Stimulated activated CD4-positive, alpha-beta T cell treated with anti-CD3 and anti-CD28 coated beads, Interleukin-1b, Interleukin-23, amount 100 ng/mL, for 24 hours (primary cell): ENCODE results near the gene XRCC3.
"Not testable (repeated sequence)": the region's sequence is repeated elsewhere in the genome, so short reads cannot be mapped to it uniquely, and the experiment has no call there.

Source experiments
- DNase-seq, 4 experiments: peaks; one replicate each; pipeline ENCODE4 v3.0.0-alpha.2; 2020; ENCODE audit warnings: low read depth in 4 of 4, low spot score in 1 of 4

The XRCC3 gene

DNA sequence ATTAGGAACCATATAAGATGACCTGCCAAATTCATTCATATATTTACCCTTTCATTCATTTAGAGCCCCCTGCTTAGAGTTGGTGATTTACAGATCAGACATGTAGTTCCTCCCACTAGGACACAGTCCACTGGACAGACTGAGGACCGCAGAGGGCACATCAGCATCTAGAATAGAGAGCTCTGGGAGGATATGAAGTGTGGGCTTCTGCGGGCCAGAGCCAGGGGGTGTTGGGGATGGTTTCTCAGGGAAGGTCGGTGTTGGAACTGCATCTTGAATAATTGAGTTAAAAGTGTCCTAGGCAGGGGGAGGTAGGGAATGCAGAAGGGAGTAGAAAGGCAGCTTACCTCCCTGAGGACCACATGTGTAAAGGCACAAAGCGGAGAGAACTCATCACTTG is 43.3 kb downstream of the XRCC3 start:
- no peak for DNase-seq

DNA sequence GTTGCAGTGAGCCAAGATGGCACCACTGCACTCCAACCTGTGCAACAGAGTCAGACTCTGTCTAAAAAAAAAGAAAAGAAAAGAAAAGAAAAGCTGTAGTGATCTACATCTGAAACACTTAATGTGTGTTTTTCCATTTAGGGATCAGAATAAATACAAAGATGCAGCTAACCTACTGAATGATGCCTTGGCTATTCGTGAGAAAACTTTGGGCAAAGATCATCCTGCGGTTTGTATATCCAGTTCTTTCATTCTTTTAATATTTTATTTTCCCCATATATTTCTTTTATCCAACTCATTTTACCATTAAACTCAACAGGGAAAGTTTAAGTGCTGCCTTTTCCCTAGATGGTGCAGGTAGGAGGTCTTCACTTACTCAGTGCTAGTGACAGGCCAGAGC is 45.9 kb downstream of the XRCC3 start:
- no peak for DNase-seq

GRCh38 chr14:103668117-103668516 is 47.1 kb downstream of the XRCC3 start:
- DNase-seq = no peak

DNA sequence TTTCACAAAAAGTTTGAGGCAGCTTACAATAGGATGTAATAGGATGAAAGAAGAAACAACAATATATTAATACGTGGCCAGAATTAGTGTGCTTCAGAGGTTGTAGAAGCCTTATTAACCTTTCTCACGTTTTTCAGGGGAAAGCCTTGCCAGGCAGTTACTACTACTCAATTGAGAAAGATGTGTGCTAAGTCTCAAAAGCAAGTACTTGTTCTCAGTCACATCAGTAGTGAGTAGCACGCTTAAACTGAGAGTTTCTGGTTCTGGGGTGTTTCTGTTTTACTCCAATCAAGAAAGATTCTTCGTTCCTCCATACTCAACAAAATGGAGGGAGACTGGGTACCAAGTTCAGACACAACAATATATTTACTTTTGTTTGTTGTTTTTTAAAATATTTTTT is 47.6 kb downstream of the XRCC3 start:
- no peak for DNase-seq

DNA sequence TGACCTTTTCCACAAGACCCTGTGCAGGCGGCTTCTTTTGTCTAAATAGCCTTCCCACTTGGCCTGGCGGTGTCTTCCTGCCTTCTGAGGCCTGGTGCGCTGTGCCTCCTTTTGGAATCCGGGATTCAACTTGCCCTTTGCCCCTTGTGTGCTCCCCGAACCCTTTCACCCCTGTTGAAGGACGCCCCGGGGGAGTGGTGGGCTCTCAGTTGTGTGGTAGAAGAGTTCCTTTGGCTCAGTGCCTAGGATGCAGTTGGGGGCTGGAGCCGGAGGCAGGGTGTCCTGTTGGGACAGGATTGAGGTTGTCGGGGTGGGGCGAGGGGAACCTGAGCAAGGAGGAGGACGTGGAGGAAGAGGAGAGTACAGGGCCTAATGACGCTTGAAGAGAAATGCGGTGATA is 51.7 kb downstream of the XRCC3 start:
- no peak for DNase-seq

GRCh38 chr14:103662591-103662990 is 52.7 kb downstream of the XRCC3 start:
- no peak for DNase-seq

DNA sequence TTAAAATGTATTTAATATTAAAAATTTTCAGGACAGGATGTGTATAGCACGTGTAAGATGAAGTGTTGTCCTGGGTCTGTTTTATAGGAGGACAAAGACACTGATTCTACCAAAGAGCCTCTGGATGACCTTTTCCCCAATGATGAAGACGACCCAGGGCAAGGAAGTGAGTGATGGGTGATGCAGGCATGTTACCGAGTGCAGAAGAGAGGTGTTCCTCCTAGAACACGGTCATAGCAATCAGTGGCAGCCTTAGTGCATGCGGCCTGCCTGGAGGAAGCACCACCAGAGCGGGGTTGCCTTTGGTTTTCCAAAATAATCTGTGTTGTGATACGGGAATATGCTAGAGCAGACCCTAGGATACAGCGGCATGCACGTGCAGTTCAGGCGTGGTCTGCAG is 53.2 kb downstream of the XRCC3 start:
- DNase-seq = no peak

DNA sequence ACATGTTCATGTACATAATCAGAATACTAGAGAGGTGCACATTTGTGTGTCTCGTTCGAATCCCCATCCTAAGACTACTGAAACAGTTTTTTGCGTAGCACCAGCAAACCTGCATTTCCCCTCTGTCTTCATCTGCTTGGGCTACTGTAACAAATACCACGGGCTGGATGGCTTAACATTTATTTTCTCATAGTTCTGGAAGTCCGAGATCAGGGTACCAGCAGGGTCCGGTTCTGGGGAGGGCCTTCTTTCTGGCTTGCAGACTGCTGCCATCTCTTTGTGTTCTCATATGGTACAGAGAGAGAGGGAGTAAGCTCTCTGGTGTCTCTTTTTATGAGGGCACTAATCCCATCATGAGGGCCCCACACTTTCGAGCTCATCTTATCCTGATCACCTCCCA is 55.6 kb downstream of the XRCC3 start:
- no peak for DNase-seq

DNA sequence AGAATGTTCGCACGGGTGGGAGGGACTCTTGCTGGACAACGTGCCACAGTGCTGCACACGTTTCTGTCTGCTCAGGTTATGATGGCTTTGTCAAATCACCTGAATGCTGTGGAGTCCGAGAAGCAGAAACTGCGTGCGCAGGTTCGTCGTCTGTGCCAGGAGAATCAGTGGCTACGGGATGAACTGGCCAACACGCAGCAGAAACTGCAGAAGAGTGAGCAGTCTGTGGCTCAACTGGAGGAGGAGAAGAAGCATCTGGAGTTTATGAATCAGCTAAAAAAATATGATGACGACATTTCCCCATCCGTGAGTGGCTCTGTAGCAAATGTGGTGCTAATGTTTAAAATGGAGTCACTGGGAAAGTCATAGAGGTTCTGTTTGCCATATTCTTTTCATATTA is 57.8 kb downstream of the XRCC3 start:
- no peak for DNase-seq

- DNase-seq = no peak
Observed at GRCh38 chr14:103656756-103657133, 58.5 kb downstream of the XRCC3 start.

DNA sequence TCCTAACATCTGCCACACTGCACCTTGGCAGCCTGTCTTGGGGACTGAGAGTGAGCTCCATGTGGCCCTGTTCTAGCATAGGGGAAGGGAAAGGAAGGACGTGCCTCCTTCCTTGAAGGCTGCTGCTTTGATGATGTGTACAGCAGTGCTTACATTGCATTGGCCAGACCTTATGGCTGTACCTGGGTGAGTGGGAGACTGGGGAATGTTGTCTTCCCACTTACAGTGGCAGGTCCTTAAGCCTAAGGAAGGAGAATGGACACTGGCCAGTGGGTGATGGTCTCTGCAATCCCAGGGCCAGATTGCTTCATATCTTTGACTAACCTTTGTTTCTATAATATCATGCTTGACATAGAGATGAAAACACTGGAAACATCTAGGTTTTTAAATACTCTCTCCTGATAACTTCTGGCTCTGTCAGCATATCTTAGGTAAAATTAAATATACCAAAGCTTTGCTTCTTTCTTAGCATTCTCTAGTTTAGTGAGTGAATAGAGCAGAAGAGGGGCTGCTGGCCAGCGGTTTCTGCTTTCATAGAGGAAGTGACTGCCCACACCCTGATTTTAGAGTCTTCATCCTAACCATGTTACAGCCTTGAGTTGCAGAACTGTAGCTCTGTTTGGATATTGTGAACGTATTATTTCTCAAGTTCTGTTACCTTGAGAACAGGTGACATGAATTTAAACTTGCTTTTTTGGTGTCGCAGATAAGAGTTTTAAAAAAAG is 59.1 kb downstream of the XRCC3 start:
- no peak for DNase-seq

DNA sequence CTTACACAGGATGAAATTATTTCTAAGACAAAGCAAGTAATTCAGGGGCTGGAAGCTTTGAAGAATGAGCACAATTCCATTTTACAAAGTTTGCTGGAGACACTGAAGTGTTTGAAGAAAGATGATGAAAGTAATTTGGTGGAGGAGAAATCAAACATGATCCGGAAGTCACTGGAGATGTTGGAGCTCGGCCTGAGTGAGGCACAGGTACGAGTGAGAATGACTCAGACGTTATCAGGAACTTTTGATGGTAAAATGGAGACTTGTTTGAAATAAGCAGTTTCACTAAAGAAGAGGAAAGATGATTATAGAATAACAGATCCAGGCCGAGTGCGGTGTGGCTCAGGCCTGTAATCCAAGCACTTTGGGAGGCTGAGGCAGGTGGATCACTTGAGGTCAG is 60.6 kb downstream of the XRCC3 start:
- no peak for DNase-seq

GRCh38 chr14:103653805-103654204 is 61.4 kb downstream of the XRCC3 start:
- DNase-seq = no peak

- not testable (repeated sequence) for DNase-seq
Observed at GRCh38 chr14:103653336-103653735, 61.9 kb downstream of the XRCC3 start.

DNA sequence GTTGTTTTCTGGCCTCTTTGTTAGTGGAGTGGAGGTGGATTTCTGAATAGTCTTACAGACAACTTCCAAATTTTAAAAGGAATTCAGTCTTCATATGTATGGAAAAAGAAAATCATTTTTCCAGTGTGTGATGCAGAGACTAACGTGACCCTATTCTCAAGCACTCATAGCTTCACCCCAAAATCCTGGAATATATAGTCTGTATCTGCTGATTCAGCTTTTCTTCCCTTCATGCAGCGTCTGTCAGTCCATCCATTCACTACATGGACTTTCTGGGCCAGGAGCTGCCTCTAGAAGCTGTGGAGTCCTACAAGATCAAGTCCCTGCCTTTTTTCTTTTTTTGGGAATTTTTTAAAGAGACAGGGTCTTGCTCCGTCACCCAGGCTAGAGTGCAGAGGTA is 62.4 kb downstream of the XRCC3 start:
- DNase-seq = no peak

GRCh38 chr14:103651585-103651984 is 63.7 kb downstream of the XRCC3 start:
- DNase-seq = no peak

DNA sequence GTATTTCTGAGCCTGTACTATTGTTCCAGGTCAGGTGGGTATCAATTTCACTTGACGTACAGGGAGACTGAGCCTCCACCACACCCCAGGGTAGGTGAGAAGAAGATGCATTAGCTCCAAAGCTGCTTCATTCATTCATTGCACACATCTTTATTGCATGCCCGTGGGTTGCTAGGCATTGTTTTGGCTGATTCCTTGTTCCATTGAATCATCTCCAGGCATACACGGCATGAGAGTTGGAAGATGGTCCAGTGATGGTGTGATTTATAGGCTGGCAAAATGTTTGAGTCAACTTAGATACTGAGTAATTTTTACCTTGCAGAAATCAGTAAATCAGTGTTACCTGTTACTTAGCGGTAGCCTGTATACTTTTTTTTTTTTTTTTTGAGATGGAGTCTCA is 65.0 kb downstream of the XRCC3 start:
- no peak for DNase-seq

DNA sequence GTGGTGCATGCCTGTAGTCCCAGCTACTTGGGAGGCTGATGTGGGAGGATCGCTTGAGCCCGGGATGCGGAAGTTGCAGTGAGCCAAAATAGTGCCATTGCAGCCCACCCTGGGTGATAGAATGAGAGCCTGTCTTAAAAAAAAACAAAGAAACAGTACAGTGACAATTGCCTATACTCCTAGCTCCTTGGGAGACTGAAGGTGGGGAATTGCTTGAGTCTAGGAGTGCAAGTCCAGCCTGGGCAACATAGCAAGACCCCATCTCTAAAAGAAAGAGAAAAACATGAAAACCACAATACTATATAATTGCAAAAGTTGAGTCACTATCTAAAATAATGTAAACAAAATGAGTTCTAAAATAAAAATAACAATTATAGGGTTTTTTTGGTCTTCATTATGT is 66.2 kb downstream of the XRCC3 start:
- DNase-seq = no peak
